Naive B cell (primary cell): ENCODE measurements around the gene FBXL2. TPM values are rescaled to one million over a fixed set of nuclear protein-coding genes. Genes with fewer than 3 reads are reported as not detected.
A peak's percentile ranks its signal among the peaks of the same experiment; 100 is the strongest.

Source experiments
- ATAC-seq, 2 donors: fragments of 150-1000 bp; cut with Tn5 transposase; 2 replicates each; pipeline ENCODE4 v1.10.0; 2021; ENCODE audit warnings: low read depth in 2 of 2, mild to moderate bottlenecking in 2 of 2, moderate library complexity in 2 of 2
- DNase-seq: peaks from one replicate; pipeline ENCODE4 v3.0.0; 2022
- H3K27ac Mint-ChIP-seq, 6 donors: one replicate each; pipeline ENCODE4 v1.8.0; 2020 to 2022; ENCODE audit warnings: mild to moderate bottlenecking in 6 of 6, mixed read lengths in 6 of 6, moderate library complexity in 5 of 6, inconsistent platforms in 2 of 6
- H3K27me3 Mint-ChIP-seq, 3 donors: one replicate each; pipeline ENCODE4 v1.8.0; 2021 to 2022; ENCODE audit warnings: mixed read lengths in 3 of 3, mild to moderate bottlenecking in 1 of 3
- H3K36me3 Mint-ChIP-seq, 2 donors: one replicate each; pipeline ENCODE4 v1.8.0; 2020 to 2022; ENCODE audit warnings: mixed read lengths in 2 of 2, inconsistent platforms in 1 of 2, mild to moderate bottlenecking in 1 of 2
- H3K4me1 Mint-ChIP-seq, 3 donors: one replicate each; pipeline ENCODE4 v1.8.0; 2020 to 2022; ENCODE audit warnings: mixed read lengths in 3 of 3, inconsistent platforms in 1 of 3, mild to moderate bottlenecking in 1 of 3, moderate library complexity in 1 of 3
- H3K4me3 Mint-ChIP-seq, 8 donors: one replicate each; pipeline ENCODE4 v1.8.0; 2020 to 2022; ENCODE audit warnings: mild to moderate bottlenecking in 8 of 8, mixed read lengths in 8 of 8, moderate library complexity in 8 of 8, inconsistent platforms in 2 of 8
- H3K9me3 Mint-ChIP-seq, 7 donors: one replicate each; pipeline ENCODE4 v1.8.0; 2020 to 2022; ENCODE audit warnings: mixed read lengths in 7 of 7, mild to moderate bottlenecking in 5 of 7, inconsistent platforms in 2 of 7, moderate library complexity in 1 of 7
- polyA plus RNA-seq, 6 donors: library from polyadenylated mRNA; unstranded; fragments of 300-500 nt; fragmentation: Illumina TruSeq; gene quantifications; one replicate each; pipeline ENCODE4 v1.2.3, GENCODE V29; 2021; ENCODE audit warnings: low read depth in 6 of 6

The FBXL2 gene
- polyA plus RNA-seq, 6 donors from 2014 or later, result 0.09 to 0.36 (median 0.23) TPM; not detected in 2

- Mint-ChIP-seq H3K27ac (no peak overlapping the region), H3K4me3 (no peak overlapping the region), H3K36me3 (peaks cover 4 to 16% of the 10 kb centered on the region in 2 donors), H3K4me1 (no peaks in the 10 kb centered on the region), H3K9me3 (peaks cover 10 to 69% (median 23%) of the 10 kb centered on the region in 7 donors), H3K27me3 (peaks cover 20 to 43% (median 29%) of the 10 kb centered on the region in 3 donors)
- ATAC-seq, result no peak
- DNase-seq, result no peak
Observed at GRCh38 chr3:33269385-33269784, 7.9 kb upstream of the FBXL2 start.

GRCh38 chr3:33271324-33271723, 5.9 kb upstream of the FBXL2 start:
- no peak for DNase-seq
- Mint-ChIP-seq H3K4me1 (no peaks in the 10 kb centered on the region), H3K27ac (no peak overlapping the region), H3K27me3 (peaks cover 20 to 48% (median 21%) of the 10 kb centered on the region in 3 donors), H3K9me3 (peaks cover 7 to 52% (median 13%) of the 10 kb centered on the region in 7 donors), H3K36me3 (peaks cover 0 to 8% of the 10 kb centered on the region in 2 donors), H3K4me3 (no peak overlapping the region)
- ATAC-seq, result no peak

- H3K4me3 Mint-ChIP-seq, result no peak overlapping the region
- H3K36me3 Mint-ChIP-seq, result peaks cover 0 to 8% of the 10 kb centered on the region in 2 donors
- peak overlapping the region in 1 of 6 donors; percentile 35 for H3K27ac Mint-ChIP-seq
- peaks cover 6 to 12% (median 8%) of the 10 kb centered on the region in 3 donors for H3K4me1 Mint-ChIP-seq
- peaks cover 4 to 40% (median 7%) of the 10 kb centered on the region in 7 donors for H3K9me3 Mint-ChIP-seq
- ATAC-seq (no peak), DNase-seq (no peak)
- H3K27me3 Mint-ChIP-seq, result peaks cover 29 to 57% (median 29%) of the 10 kb centered on the region in 3 donors
Observed at GRCh38 chr3:33273628-33274027, 3.6 kb upstream of the FBXL2 start.

GRCh38 chr3:33278163-33278562, 921 bp downstream of the FBXL2 start:
- Mint-ChIP-seq H3K4me1 (peaks cover 6 to 12% (median 8%) of the 10 kb centered on the region in 3 donors), H3K36me3 (peaks cover 0 to 8% of the 10 kb centered on the region in 2 donors), H3K9me3 (peaks cover 0 to 17% (median 6%) of the 10 kb centered on the region in 7 donors), H3K4me3 (peak overlapping the region; percentile 6 to 77 (median 44)), H3K27me3 (peaks cover 36 to 48% (median 40%) of the 10 kb centered on the region in 3 donors), H3K27ac (peak overlapping the region in 1 of 6 donors; percentile 25)
- ATAC-seq (no peak), DNase-seq (no peak)

- Mint-ChIP-seq H3K36me3 (peaks cover 0 to 17% of the 10 kb centered on the region in 2 donors), H3K4me1 (no peaks in the 10 kb centered on the region), H3K27me3 (peaks cover 30 to 63% (median 53%) of the 10 kb centered on the region in 3 donors), H3K27ac (no peak overlapping the region), H3K9me3 (peaks cover 12 to 55% (median 27%) of the 10 kb centered on the region in 7 donors), H3K4me3 (no peak overlapping the region)
- ATAC-seq (no peak), DNase-seq (no peak)
Observed at GRCh38 chr3:33287672-33288282, 10.5 kb downstream of the FBXL2 start.

- no peak for ATAC-seq
- no peaks in the 10 kb centered on the region for H3K27me3 Mint-ChIP-seq
Observed at GRCh38 chr3:33299395-33300081, 22.3 kb downstream of the FBXL2 start.

GRCh38 chr3:33312361-33312760, 35.1 kb downstream of the FBXL2 start:
- Mint-ChIP-seq H3K27me3 (peaks cover 4 to 11% (median 10%) of the 10 kb centered on the region in 3 donors), H3K9me3 (peaks cover 0 to 30% (median 19%) of the 10 kb centered on the region in 7 donors), H3K27ac (no peak overlapping the region), H3K4me1 (no peaks in the 10 kb centered on the region), H3K36me3 (peaks cover 0 to 6% of the 10 kb centered on the region in 2 donors), H3K4me3 (no peak overlapping the region)
- DNase-seq (no peak), ATAC-seq (no peak)

More at GRCh38 chr3:33299395-33300081, 22.3 kb downstream of the FBXL2 start:
- Mint-ChIP-seq H3K4me1 (no peaks in the 10 kb centered on the region), H3K9me3 (peaks cover 0 to 9% (median 0%) of the 10 kb centered on the region in 7 donors), H3K27ac (no peak overlapping the region), H3K36me3 (no peaks in the 10 kb centered on the region), H3K4me3 (no peak overlapping the region)
- DNase-seq, result no peak

- Mint-ChIP-seq H3K27ac (no peak overlapping the region), H3K36me3 (peaks cover 0 to 6% of the 10 kb centered on the region in 2 donors), H3K9me3 (peaks cover 0 to 30% (median 19%) of the 10 kb centered on the region in 7 donors), H3K27me3 (peaks cover 4 to 17% (median 12%) of the 10 kb centered on the region in 3 donors), H3K4me1 (no peaks in the 10 kb centered on the region), H3K4me3 (no peak overlapping the region)
- DNase-seq (no peak), ATAC-seq (no peak)
Observed at GRCh38 chr3:33313331-33313730, 36.1 kb downstream of the FBXL2 start.

GRCh38 chr3:33314993-33315392, 37.8 kb downstream of the FBXL2 start:
- DNase-seq (no peak), ATAC-seq (no peak)
- Mint-ChIP-seq H3K36me3 (peaks cover 0 to 6% of the 10 kb centered on the region in 2 donors), H3K9me3 (peaks cover 0 to 26% (median 17%) of the 10 kb centered on the region in 7 donors), H3K27me3 (peaks cover 7 to 19% (median 12%) of the 10 kb centered on the region in 3 donors), H3K27ac (no peak overlapping the region), H3K4me1 (no peaks in the 10 kb centered on the region), H3K4me3 (no peak overlapping the region)

GRCh38 chr3:33315826-33316225, 38.6 kb downstream of the FBXL2 start:
- H3K9me3 Mint-ChIP-seq, result peaks cover 0 to 23% (median 12%) of the 10 kb centered on the region in 7 donors
- ATAC-seq (no peak), DNase-seq (no peak)
- peaks cover 0 to 6% of the 10 kb centered on the region in 2 donors for H3K36me3 Mint-ChIP-seq
- no peaks in the 10 kb centered on the region for H3K4me1 Mint-ChIP-seq
- peaks cover 9 to 19% (median 12%) of the 10 kb centered on the region in 3 donors for H3K27me3 Mint-ChIP-seq
- H3K4me3 Mint-ChIP-seq, result no peak overlapping the region
- H3K27ac Mint-ChIP-seq, result no peak overlapping the region

- Mint-ChIP-seq H3K4me3 (no peak overlapping the region), H3K27ac (no peak overlapping the region), H3K27me3 (peaks cover 9 to 19% (median 12%) of the 10 kb centered on the region in 3 donors), H3K36me3 (no peaks in the 10 kb centered on the region), H3K4me1 (no peaks in the 10 kb centered on the region), H3K9me3 (peaks cover 0 to 5% (median 0%) of the 10 kb centered on the region in 7 donors)
- ATAC-seq (no peak), DNase-seq (no peak)
Observed at GRCh38 chr3:33317963-33318709, 40.9 kb downstream of the FBXL2 start.

- H3K27ac Mint-ChIP-seq, result no peak overlapping the region
- no peaks in the 10 kb centered on the region for H3K36me3 Mint-ChIP-seq
- no peak overlapping the region for H3K4me3 Mint-ChIP-seq
- no peak for ATAC-seq
- H3K27me3 Mint-ChIP-seq, result peaks cover 9 to 19% (median 12%) of the 10 kb centered on the region in 3 donors
- H3K4me1 Mint-ChIP-seq, result no peaks in the 10 kb centered on the region
- peaks cover 0 to 5% (median 0%) of the 10 kb centered on the region in 7 donors for H3K9me3 Mint-ChIP-seq
- no peak for DNase-seq
Observed at GRCh38 chr3:33318710-33319380, 41.6 kb downstream of the FBXL2 start.

GRCh38 chr3:33322412-33322811, 45.2 kb downstream of the FBXL2 start:
- no peak overlapping the region for H3K4me3 Mint-ChIP-seq
- peak overlapping the region in 1 of 6 donors; percentile 22 for H3K27ac Mint-ChIP-seq
- peaks cover 0 to 6% (median 0%) of the 10 kb centered on the region in 7 donors for H3K9me3 Mint-ChIP-seq
- no peaks in the 10 kb centered on the region for H3K4me1 Mint-ChIP-seq
- H3K27me3 Mint-ChIP-seq, result peaks cover 12 to 20% (median 14%) of the 10 kb centered on the region in 3 donors
- H3K36me3 Mint-ChIP-seq, result no peaks in the 10 kb centered on the region
- DNase-seq (no peak), ATAC-seq (no peak)
